GM21360 (cell line): ENCODE data around the gene SGCE.
A peak's percentile ranks its signal among the peaks of the same experiment; 100 is the strongest.

Experiments used
- ATAC-seq: cut with Tn5 transposase; IDR thresholded peaks from one replicate; pipeline ENCODE4 v1.9.1; 2021; ENCODE audit warnings: mild to moderate bottlenecking, moderate library complexity; ENCODE audit not compliant: unreplicated experiment

Gene SGCE

GRCh38 chr7:94575646-94576045 lies 80.3 kb downstream of the SGCE start:
- ATAC-seq, result no peak

- ATAC-seq, result no peak
Measured at GRCh38 chr7:94571816-94572215, 84.1 kb downstream of the SGCE start.

DNA sequence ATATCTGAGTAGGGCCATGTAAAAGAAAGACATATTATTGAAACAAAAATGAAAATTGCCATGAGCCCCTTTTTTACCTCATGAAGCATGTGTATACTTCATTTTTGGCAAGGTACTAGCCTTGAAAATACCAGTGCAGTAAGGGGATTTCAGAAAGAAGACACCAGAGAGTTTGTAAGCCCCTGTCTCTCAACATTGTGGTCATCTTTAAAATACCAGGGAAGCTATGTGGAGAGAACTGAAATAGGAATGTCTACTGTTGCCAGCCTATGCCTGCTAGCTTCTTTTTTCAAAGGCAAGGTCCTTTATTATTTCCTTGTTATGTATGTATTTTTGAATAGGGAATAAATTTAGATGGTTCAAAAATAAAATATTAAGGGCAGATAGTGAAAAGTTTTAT lies 88.5 kb downstream of the SGCE start:
- ATAC-seq, result no peak

GRCh38 chr7:94565247-94565894 lies 90.6 kb downstream of the SGCE start:
- ATAC-seq, result no peak

DNA sequence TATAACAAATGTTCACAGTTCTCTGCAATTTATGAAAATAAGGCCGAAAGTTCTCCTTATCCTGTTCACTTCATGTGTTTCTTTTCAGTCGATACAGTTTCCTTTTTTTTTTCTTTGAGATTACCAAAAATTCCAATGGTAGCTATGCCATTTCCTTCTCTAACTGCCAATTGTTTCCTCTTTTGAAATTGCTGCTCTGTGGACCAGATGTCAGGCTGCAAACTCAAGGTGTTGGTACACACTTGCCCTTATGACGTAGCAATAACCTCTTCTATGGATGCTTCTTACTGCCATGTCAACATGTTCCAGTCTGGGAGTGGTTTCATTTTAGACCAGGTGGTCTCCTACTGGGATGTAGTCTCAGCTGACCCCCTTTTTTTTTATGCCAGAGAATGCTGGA lies 93.4 kb downstream of the SGCE start:
- no peak for ATAC-seq

DNA sequence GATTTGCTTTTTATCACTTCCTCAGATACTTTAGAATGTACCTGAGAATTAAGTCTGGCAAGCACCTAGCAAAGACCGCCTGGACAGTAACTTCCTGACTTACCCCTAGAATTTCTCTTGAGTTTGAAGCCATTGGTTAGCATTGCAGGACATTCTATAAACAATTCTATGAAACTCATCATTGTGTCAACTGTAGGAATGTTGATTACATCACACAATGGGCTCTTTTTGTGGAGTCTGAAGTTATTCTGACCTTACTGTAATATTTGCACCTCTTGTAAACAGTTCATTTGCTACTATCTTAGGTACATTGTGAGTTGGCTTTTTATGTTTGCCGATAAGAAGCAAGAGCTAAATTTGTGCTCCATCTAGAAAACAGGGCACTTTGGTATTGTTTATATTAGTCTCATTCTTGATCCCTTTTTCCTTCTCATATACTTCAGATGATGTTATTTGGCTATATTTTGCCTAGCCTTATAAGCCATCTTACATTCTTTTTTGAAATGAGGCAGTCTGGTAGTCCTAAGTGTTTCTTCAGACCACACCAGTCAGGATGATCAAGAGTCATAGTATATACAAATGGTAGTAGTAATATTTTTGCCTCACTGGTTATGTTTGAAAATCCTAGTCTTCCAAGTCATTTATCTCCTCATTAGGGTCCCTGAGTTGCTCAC lies 94.0 kb downstream of the SGCE start:
- ATAC-seq, result no peak

GRCh38 chr7:94559972-94560371 lies 96.0 kb downstream of the SGCE start:
- ATAC-seq, result no peak

DNA sequence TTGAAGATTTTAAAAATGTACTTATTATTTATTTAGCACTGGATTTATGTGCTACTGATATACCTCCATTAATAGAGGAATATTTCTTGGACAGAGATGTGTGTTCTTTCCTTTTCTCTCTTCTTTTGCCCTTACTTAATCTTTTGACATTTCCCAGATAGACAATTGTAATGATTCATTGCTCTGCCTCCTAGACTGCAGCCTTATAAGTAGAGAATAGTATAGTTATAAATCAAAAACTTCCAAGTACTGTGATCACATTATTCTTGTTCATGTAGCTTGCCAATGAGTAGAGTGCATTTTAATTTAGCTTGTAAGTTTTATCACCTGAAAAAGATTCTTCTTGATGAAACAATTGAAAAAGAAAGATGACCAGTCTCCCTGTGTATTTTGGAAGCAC lies 98.7 kb downstream of the SGCE start:
- ATAC-seq, result no peak

DNA sequence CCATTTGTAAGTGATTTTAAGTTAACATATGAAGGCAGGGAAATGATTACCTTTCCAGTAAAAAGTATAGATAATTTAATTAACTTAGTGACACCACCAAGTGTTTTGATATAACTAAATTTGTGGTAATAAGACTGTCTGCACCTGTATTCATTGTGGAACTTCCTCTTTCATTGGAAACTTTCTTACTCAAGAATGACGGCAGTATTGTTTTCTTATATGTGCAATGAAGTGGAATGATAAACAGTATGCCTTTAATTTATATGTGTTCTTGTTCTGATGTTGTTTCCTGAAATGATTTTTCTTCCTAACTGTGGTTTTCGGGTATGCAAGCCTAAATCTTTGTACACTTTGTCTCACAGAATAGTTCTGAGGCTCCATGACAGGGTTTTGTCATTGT lies 99.9 kb downstream of the SGCE start:
- ATAC-seq, result peak; percentile 85

DNA sequence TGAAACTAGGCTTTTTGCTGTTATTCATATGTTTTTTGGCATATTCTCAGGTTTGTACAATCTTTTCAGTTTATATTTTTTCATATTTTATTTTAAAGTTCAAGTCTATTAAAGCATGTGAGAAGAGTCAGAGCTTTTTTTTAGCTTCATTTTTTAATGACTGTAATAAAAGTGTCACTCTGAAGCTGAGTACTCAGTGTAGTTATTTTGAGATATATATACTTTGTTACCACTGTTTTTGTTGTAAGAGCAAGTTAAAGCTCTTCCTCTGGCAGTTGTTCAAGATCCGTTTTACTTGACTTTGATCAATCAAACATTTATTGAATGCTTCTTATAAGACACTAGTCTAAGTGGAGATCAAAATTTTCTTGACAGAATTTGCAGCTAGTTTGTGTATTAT lies 108.8 kb downstream of the SGCE start:
- ATAC-seq, result no peak

GRCh38 chr7:94540428-94540827 lies 115.5 kb downstream of the SGCE start:
- no peak for ATAC-seq
